Measurements from ENCODE around the gene AMBRA1. TPM values are rescaled to one million over a fixed set of nuclear protein-coding genes. Genes with fewer than 3 reads are reported as not detected.

Gene AMBRA1
- polyA plus RNA-seq, 2 of the 4 experiments (the other 2 are of a cell fraction): 11.5 to 13.4 TPM

DNA sequence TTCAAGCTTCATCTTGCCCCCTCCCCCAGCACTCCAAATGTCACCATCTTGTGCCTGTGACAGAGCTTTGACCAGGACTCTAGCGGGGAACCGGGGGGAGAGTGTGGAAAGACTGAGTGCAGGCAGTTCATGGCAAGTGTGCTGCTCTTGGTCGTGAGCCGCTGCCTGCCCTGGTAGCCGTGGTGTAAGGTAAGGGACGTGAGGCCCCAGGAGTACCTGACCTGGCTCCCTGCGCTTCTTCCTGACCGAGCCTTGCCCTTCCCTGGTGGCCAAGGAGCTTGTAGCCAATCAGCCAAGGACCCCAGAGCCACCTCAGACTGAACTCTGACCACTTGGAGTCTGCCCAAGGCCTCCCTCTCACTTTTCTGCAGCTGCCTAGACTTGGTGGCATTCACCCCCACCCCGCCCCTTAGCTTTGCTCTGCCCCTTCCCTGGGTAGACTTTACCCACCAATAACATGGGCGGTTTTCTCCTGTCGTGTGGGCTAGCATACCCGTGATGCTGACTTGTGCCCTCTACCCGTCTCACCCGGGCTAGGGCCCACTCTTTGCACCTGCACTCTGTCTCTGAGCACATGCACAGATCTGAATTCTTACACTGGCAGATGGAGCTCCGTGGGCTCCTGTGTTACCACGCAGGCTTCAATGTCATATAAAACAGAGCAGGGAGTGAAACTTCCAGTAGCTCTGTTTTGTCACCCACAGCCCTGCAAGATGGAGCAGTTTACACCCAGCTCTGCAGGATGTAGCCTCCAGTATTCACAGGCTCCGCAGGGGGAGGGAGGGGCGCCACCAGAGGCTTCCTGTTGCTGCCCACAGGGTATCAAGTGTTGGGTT lies 245.0 kb downstream of the AMBRA1 start:
- H3K4me3 ChIP-seq: peak overlapping the region; percentile 84
- H3K4me1 ChIP-seq: peaks cover 16% of the 10 kb centered on the region
- TF ChIP-seq RCOR1 (IDR thresholded peaks at IDR 0.05; ENCODE audit: low read depth, low read length) (no peak), POLR2A (IDR thresholded peaks at IDR 0.05; ENCODE audit: low read length) (no peak), MAFK (IDR thresholded peaks at IDR 0.05; ENCODE audit: partially characterized antibody) (no peak), HOXA7 (CRISPR knock-in tag; IDR thresholded peaks at IDR 0.05) (no peak), KDM1A (IDR thresholded peaks at IDR 0.05; ENCODE audit: low read depth) (no peak), BHLHE40 (IDR thresholded peaks at IDR 0.05; ENCODE audit: low read depth, low read length) (no peak), PHF8 (IDR thresholded peaks at IDR 0.05; ENCODE audit: borderline replicate concordance, low read depth) (no peak), RARB (CRISPR knock-in tag; IDR thresholded peaks at IDR 0.05) (no peak), HDAC2 (IDR thresholded peaks at IDR 0.05) (no peak), JUNB (IDR thresholded peaks at IDR 0.05) (no peak), SMC3 (IDR thresholded peaks at IDR 0.05) (no peak), MAZ (IDR thresholded peaks at IDR 0.05; ENCODE audit: borderline replicate concordance, low read depth, low read length) (no peak), HOXB5 (CRISPR knock-in tag; IDR thresholded peaks at IDR 0.05) (no peak)
- TF ChIP-seq, protein P1, sequence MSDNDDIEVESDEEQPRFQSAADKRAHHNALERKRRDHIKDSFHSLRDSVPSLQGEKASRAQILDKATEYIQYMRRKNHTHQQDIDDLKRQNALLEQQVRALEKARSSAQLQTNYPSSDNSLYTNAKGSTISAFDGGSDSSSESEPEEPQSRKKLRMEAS (IDR thresholded peaks at IDR 0.05): no peak
- TF ChIP-seq, protein P2, sequence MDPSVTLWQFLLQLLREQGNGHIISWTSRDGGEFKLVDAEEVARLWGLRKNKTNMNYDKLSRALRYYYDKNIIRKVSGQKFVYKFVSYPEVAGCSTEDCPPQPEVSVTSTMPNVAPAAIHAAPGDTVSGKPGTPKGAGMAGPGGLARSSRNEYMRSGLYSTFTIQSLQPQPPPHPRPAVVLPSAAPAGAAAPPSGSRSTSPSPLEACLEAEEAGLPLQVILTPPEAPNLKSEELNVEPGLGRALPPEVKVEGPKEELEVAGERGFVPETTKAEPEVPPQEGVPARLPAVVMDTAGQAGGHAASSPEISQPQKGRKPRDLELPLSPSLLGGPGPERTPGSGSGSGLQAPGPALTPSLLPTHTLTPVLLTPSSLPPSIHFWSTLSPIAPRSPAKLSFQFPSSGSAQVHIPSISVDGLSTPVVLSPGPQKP (IDR thresholded peaks at IDR 0.05; ENCODE audit: low read depth, low read length): no peak
- TF ChIP-seq, protein P3, sequence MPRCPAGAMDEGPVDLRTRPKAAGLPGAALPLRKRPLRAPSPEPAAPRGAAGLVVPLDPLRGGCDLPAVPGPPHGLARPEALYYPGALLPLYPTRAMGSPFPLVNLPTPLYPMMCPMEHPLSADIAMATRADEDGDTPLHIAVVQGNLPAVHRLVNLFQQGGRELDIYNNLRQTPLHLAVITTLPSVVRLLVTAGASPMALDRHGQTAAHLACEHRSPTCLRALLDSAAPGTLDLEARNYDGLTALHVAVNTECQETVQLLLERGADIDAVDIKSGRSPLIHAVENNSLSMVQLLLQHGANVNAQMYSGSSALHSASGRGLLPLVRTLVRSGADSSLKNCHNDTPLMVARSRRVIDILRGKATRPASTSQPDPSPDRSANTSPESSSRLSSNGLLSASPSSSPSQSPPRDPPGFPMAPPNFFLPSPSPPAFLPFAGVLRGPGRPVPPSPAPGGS (IDR thresholded peaks at IDR 0.05): no peak
- H3K27ac ChIP-seq: peak overlapping the region; percentile 77 to 96; a peak in 5 of 6 replicates
- POLR2A ChIA-PET: no interaction called here
- DNase-seq (ENCODE audit: low read depth in 1 of 2, low spot score in 1 of 2) (no peak), ATAC-seq (no peak), FAIRE-seq (no peak)
- CTCF ChIA-PET: interaction anchor here (0.6 to 25.2 kb wide), 12 partner anchors 9 to 383 kb away, joined by 3 to 325 read pairs (median 4); no protein-coding TSS in a partner anchor
- H3K9me3 ChIP-seq: no peaks in the 10 kb centered on the region
- 84% methylated on average over 18 of the region's 18 CpGs for WGBS (ENCODE audit: missing lambda C conversion rate)
- H3K4me2 ChIP-seq: peak overlapping the region; percentile 99

DNA sequence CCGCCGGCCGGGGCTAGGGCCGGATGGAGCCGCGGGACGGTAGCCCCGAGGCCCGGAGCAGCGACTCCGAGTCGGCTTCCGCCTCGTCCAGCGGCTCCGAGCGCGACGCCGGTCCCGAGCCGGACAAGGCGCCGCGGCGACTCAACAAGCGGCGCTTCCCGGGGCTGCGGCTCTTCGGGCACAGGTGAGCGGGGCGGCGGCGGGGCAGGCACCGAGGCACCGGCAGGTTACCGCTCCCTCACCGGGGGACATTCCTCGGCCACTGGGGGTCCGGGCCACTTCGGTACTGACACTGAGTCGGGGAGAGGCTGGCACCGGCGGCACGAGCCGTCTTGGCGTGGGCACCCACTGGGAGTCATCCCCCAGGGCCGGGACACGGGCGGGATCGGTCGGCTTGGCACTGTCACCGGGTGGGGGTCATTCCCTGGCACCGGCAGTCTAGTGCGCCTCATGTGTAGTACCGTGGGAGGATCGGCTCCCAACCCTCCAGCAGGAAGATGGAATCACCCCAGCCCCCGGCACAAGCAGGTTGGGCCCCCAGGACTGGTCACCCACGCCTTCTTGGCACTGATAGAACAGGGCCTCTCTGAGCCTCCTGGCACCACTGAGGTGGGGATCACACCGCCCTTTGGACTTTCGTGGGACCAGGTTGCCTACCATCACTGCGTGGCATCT lies 246.0 kb downstream of the AMBRA1 start:
- Histone ChIP-seq H3K4me3 (peak overlapping the region; percentile 84), H3K9me3 (no peaks in the 10 kb centered on the region), H3K27ac (peak overlapping the region; percentile 77 to 96), H3K4me1 (peaks cover 16% of the 10 kb centered on the region), H3K4me2 (peak overlapping the region; percentile 99)
- DNase-seq (ENCODE audit: low read depth in 1 of 2, low spot score in 1 of 2) (no peak), ATAC-seq (peak; percentile 4 to 16; a peak in 5 of 6 replicates), FAIRE-seq (no peak)
- CTCF ChIA-PET: interaction anchor here (0.6 to 25.2 kb wide), 22 partner anchors 10 to 315 kb away, joined by 3 to 325 read pairs (median 4); partner anchors contain the start of gene CHRM4
- POLR2A ChIA-PET: interaction anchor here (1.6 kb wide), 1 partner anchor 105 kb away, joined by 4 read pairs; no protein-coding TSS in a partner anchor
- TF ChIP-seq, protein P3 (IDR thresholded peaks at IDR 0.05): peak; percentile 15; the same call in 2 of the 3 replicates
- no peak for TF ChIP-seq MYC (IDR thresholded peaks at IDR 0.05; ENCODE audit: borderline replicate concordance, low read length)
- TF ChIP-seq PHF8 (IDR thresholded peaks at IDR 0.05; ENCODE audit: borderline replicate concordance, low read depth): peak; percentile 53
- WGBS (ENCODE audit: missing lambda C conversion rate): 24% methylated on average over 47 of the region's 63 CpGs

All from A549 (cell line).